Brain microvascular endothelial cell (primary cell): ENCODE measurements around the gene MMP25.
"Not testable (repeated sequence)": the region's sequence is repeated elsewhere in the genome, so short reads cannot be mapped to it uniquely, and the experiment has no call there.

Experiments
- DNase-seq: peaks from one replicate; pipeline ENCODE4 v3.0.0-alpha.2; 2020
- H3K27ac ChIP-seq: fragments of 250-450 bp; sonication (Bioruptor Pico); 2 replicates; pipeline ENCODE4 v1.5.1; 2020; ENCODE audit warnings: mild to moderate bottlenecking, moderate library complexity
- H3K27me3 ChIP-seq: fragments of 250-450 bp; sonication (Bioruptor Pico); replicated peaks from 2 replicates; pipeline ENCODE4 v1.5.1; 2020; ENCODE audit warnings: mild to moderate bottlenecking
- H3K36me3 ChIP-seq: fragments of 250-450 bp; sonication (Bioruptor Pico); replicated peaks from 2 replicates; pipeline ENCODE4 v1.5.1; 2020; ENCODE audit warnings: mild to moderate bottlenecking
- H3K4me3 ChIP-seq: 2 replicates; pipeline ENCODE4 v1.5.1; 2011; ENCODE audit warnings: low read depth, mild to moderate bottlenecking, control low read depth, low read length, moderate library complexity
- CTCF ChIP-seq: IDR thresholded peaks from 2 replicates; pipeline ENCODE4 v1.5.1; 2011; ENCODE audit warnings: low read depth, mild to moderate bottlenecking, moderate library complexity, low read length, control low read depth, inconsistent platforms; ENCODE audit errors: missing control alignments
- in situ Hi-C: cut with HindIII; loops from 2 replicates; pipeline ENCODE4 v1.10.0; 2017; ENCODE audit warnings: low sequenced_read_pairs, low pct_ligation_motif_present

Gene MMP25

GRCh38 chr16:3054965-3055733, 8.8 kb downstream of the MMP25 start:
- Histone ChIP-seq H3K4me3 (no peak overlapping the region), H3K27ac (no peak overlapping the region), H3K27me3 (no peaks in the 10 kb centered on the region), H3K36me3 (no peaks in the 10 kb centered on the region)
- no peak for TF ChIP-seq CTCF
- in situ Hi-C loops = no loop called here
- no peak for DNase-seq

- DNase-seq, H3K27me3 ChIP-seq, H3K36me3 ChIP-seq, in situ Hi-C loops, H3K27ac ChIP-seq, H3K4me3 ChIP-seq: not testable (repeated sequence)
Measured at GRCh38 chr16:3055734-3056115, 9.4 kb downstream of the MMP25 start.

GRCh38 chr16:3056336-3057180, 10.2 kb downstream of the MMP25 start:
- H3K27ac ChIP-seq = no peak overlapping the region
- in situ Hi-C loops = no loop called here
- no peak for DNase-seq
- no peak for TF ChIP-seq CTCF
- H3K36me3 ChIP-seq = no peaks in the 10 kb centered on the region
- H3K4me3 ChIP-seq = no peak overlapping the region
- H3K27me3 ChIP-seq = no peaks in the 10 kb centered on the region

GRCh38 chr16:3057181-3058138, 11.1 kb downstream of the MMP25 start:
- in situ Hi-C loops = no loop called here
- no peak for TF ChIP-seq CTCF
- peak overlapping the region; percentile 9 for H3K4me3 ChIP-seq
- no peaks in the 10 kb centered on the region for H3K36me3 ChIP-seq
- H3K27me3 ChIP-seq = no peaks in the 10 kb centered on the region
- no peak overlapping the region for H3K27ac ChIP-seq
- DNase-seq = no peak

- no peaks in the 10 kb centered on the region for H3K36me3 ChIP-seq
- peak overlapping the region; percentile 80 for H3K4me3 ChIP-seq
- DNase-seq = no peak
- H3K27ac ChIP-seq = no peak overlapping the region
- no peaks in the 10 kb centered on the region for H3K27me3 ChIP-seq
- peak; percentile 24 for TF ChIP-seq CTCF
- in situ Hi-C loops = no loop called here
Measured at GRCh38 chr16:3058139-3059030, 12.0 kb downstream of the MMP25 start.
